Skeletal muscle satellite cell (primary cell): ENCODE data around the gene WBP1L.
"Not testable (repeated sequence)": the region's sequence is repeated elsewhere in the genome, so short reads cannot be mapped to it uniquely, and the experiment has no call there.

Experiments used
- H3K27me3 ChIP-seq: 2 replicates; pipeline ENCODE4 v1.7.0; 2013; ENCODE audit warnings: low read length; ENCODE audit not compliant: control insufficient read depth, insufficient read depth
- H3K36me3 ChIP-seq: 2 replicates; pipeline ENCODE4 v1.7.0; 2013; ENCODE audit warnings: mild to moderate bottlenecking, control low read depth, low read length; ENCODE audit not compliant: insufficient read depth
- H3K4me1 ChIP-seq: 2 replicates; pipeline ENCODE4 v1.7.0; 2013; ENCODE audit warnings: low read length; ENCODE audit not compliant: control insufficient read depth, insufficient read depth
- H3K4me2 ChIP-seq: 2 replicates; pipeline ENCODE4 v1.7.0; 2013; ENCODE audit warnings: mild to moderate bottlenecking, low read length
- H3K4me3 ChIP-seq: 2 replicates; pipeline ENCODE4 v1.7.0; 2013; ENCODE audit warnings: low read length
- H3K9ac ChIP-seq: 2 replicates; pipeline ENCODE4 v1.7.0; 2013; ENCODE audit warnings: mild to moderate bottlenecking, low read depth, low read length, moderate library complexity
- H3K9me3 ChIP-seq: replicated peaks from 2 replicates; pipeline ENCODE4 v1.7.0; 2013; ENCODE audit warnings: mild to moderate bottlenecking, control low read depth, low read length

Gene WBP1L

DNA sequence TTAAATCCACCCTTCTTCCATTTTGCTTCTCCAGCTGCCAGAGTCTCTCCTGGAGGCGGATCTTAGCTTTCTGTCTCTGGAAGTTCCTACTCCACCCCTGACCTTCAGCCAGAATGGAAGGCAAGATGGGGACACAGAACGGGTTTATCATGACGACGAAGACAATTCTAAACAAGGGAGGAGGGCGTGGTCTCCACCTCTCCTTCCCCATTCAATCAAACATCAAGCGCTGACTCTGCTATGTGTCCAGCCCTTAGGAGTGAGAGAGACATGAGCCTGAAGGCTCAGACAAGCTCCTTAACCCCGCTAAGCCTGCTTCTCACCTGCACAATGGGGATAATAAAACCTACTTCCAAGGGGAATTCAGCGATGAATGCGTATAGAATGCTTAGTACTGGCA, 90.4 kb downstream of the WBP1L start:
- H3K4me1 ChIP-seq, result no peaks in the 10 kb centered on the region
- H3K36me3 ChIP-seq, result no peaks in the 10 kb centered on the region
- peaks cover 4% of the 10 kb centered on the region for H3K27me3 ChIP-seq
- no peaks in the 10 kb centered on the region for H3K9me3 ChIP-seq
- no peak overlapping the region for H3K9ac ChIP-seq
- no peak overlapping the region for H3K4me2 ChIP-seq
- no peak overlapping the region for H3K4me3 ChIP-seq

DNA sequence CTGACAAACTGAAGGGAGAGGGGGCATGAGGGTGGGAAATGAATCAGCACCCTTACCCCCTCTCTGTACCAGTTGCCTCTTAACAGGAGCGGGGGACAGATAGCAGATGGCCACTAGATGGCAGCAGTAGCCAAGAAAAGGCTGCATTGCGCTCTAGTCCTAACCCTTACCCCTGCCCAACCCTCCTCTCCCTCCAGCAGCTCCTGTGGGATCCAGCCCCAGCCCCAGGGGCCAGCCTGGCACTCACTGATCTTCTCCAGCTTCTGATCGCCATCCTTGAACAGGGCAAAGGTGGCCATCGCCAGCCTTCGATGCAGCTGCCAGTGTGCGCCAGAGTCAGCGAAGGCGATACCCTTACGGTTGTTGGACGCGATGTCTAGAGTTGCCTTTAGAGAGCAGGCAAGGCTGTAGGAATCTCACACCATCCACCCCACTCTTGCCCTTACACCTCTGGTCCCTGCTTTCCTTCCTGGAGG, 91.3 kb downstream of the WBP1L start:
- no peaks in the 10 kb centered on the region for H3K4me1 ChIP-seq
- no peak overlapping the region for H3K4me3 ChIP-seq
- H3K9ac ChIP-seq, result no peak overlapping the region
- H3K36me3 ChIP-seq, result no peaks in the 10 kb centered on the region
- H3K9me3 ChIP-seq, result no peaks in the 10 kb centered on the region
- H3K27me3 ChIP-seq, result peaks cover 5% of the 10 kb centered on the region
- no peak overlapping the region for H3K4me2 ChIP-seq

DNA sequence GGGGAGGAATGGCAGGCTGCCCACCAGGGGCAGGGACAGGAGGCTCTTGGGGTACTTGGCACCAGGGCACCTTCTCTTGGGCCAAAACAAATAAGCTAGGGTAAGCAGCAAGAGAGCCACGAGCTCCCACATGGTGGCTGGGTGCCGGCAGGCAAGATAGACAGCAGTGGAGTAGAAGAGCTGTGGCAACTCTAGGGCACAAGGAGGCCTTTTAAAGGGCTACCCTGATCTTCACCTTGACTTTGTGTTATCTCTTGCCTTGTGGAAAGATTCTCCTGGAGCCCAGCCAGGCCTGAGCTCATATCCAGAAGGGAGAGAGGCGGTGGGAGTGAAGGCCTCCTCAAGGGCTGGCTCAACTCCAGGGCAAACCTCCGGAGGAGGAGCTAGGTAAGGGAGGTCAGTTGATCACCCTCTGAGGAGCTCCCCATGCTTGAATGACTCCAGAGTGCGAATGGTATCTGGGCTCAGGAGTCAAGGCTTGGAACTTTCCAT, 93.5 kb downstream of the WBP1L start, which contains the start of gene CYP17A1:
Gene CYP17A1, minus strand, starts transcription at position 184 of the 492 bp plus-strand sequence. Its CDS starts 52 bp downstream, at position 132.
- Histone ChIP-seq H3K4me1 (no peaks in the 10 kb centered on the region), H3K4me2 (no peak within 1 kb of the TSS), H3K9ac (no peak within 1 kb of the TSS), H3K4me3 (no peak within 1 kb of the TSS), H3K9me3 (no peaks in the 10 kb centered on the region), H3K36me3 (no peaks in the 10 kb centered on the region), H3K27me3 (peaks cover 8% of the 10 kb centered on the region)

DNA sequence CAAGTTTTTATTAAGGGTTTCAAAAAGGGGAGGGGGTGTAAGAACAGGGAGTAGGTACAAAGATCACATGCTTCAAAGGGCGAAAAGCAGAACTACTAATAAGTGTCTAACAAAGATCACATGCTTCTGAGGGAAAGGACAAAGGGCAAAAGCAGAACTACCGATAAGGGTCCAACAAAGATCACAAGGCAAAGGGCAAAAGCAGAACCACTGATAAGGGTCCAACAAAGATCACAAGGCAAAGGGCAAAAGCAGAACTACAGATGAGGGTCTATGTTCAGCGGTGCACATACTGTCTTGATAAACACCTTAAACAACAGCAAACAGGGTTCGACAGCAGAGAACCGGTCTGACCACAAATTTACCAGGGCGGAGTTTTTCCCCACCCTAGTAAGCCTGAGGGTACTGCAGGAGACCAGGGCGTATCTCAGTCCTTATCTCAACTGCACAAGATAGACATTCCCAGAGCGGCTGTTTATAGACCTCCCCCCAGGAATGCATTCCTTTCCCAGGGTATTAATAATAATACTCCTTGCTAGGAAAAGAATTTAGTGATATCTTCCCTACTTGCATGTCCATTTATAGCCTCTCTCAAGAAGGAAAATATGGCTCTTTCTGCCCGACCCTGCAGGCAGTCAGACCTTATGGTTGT, 94.7 kb downstream of the WBP1L start:
- H3K4me1 ChIP-seq, H3K4me3 ChIP-seq, H3K4me2 ChIP-seq, H3K9me3 ChIP-seq, H3K9ac ChIP-seq, H3K36me3 ChIP-seq: not testable (repeated sequence)
- peaks cover 11% of the 10 kb centered on the region for H3K27me3 ChIP-seq

DNA sequence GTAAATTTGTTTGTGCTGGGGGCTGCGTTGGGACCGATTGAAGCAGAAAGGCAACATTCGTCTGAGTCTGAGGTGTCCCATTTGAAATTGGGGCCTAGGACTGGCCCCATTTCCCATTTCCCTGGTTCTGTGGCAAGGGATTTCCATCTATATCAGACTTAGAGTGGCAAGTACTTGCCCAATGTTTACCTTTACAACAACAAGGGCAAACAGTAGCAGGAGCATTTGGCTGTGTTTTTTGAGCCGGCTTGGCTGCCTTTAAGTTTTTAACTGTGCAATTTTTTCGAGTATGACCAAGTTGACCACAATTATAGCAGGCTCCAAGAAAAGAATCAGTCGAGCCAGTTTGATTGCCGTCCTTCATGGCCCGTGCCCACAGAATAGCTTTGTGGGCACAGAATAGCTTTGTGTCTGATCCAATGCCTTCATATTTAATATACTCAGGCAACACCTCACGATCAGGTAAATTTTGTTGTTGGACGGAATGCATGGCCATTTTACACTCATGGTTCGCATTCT, 98.1 kb downstream of the WBP1L start:
- no peaks in the 10 kb centered on the region for H3K36me3 ChIP-seq
- H3K9ac ChIP-seq, result no peak overlapping the region
- no peak overlapping the region for H3K4me2 ChIP-seq
- peaks cover 11% of the 10 kb centered on the region for H3K27me3 ChIP-seq
- H3K9me3 ChIP-seq, result no peaks in the 10 kb centered on the region
- no peak overlapping the region for H3K4me3 ChIP-seq
- no peaks in the 10 kb centered on the region for H3K4me1 ChIP-seq

DNA sequence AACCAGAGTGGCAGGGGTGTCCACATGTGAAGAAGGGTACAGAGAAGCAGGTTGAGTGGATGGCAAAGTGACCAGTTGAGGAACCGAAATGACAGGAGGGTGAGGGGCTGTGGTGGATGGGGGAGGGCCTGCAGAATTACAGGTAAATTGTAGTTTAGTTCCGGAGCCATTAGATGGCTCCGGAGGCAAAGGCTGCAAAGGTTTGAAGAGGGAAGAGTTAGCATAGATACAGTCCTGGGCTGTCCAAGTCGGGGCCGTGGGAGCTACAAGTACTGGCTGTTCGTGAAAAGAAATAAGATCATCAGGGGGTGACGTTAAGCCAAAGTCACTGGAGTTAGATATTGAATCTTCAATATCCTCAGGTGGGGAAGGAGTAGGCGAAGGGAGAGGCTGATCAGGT, 99.4 kb downstream of the WBP1L start:
- not testable (repeated sequence) for H3K4me3 ChIP-seq, H3K9ac ChIP-seq, H3K36me3 ChIP-seq, H3K4me1 ChIP-seq, H3K4me2 ChIP-seq, H3K9me3 ChIP-seq
- H3K27me3 ChIP-seq, result peaks cover 11% of the 10 kb centered on the region

DNA sequence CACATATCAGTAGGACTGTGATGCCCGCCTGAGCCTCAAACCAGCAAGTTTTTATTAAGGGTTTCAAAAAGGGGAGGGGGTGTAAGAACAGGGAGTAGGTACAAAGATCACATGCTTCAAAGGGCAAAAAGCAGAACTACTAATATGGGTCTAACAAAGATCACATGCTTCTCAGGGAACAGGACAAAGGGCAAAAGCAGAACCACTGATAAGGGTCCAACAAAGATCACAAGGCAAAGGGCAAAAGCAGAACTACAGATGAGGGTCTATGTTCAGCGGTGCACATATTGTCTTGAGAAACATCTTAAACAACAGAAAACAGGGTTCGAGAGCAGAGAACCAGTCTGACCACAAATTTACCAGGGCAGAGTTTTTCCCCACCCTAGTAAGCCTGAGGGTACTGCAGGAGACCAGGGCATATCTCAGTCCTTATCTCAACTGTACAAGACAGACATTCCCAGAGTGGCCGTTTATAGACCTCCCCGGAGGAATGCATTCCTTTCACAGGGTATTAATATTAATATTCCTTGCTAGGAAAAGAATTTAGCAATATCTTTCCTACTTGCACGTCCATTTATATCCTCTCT, 100.5 kb downstream of the WBP1L start:
- not testable (repeated sequence) for H3K4me1 ChIP-seq, H3K36me3 ChIP-seq
- peaks cover 11% of the 10 kb centered on the region for H3K27me3 ChIP-seq

DNA sequence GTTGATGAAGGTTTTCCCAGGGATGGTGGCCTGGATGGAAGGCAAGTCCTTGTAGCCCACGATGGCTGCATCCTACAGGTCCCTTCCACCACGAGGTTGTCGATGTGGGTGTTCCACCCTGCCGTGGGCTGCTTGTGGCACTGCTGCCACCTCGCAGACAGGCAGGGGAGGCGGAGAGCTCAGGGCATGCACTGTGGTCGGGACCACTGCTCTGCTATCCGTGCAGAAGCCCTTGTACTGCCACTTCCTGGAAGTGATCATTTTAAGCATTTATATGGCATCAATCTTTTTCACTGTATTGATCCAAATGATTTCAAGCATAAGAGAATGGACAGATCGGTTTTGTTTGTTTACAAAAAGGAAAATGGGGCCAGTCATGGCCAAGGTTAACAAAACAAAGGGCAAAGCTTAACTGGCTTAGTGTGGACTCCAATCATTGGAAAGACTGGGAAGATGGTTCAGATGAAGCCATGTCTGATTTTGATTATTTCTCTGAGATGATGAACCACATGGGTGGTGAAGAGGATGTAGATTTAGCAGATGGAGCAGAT, 101.7 kb downstream of the WBP1L start:
- Histone ChIP-seq H3K4me1 (no peaks in the 10 kb centered on the region), H3K4me3 (no peak overlapping the region), H3K36me3 (no peaks in the 10 kb centered on the region), H3K9me3 (no peaks in the 10 kb centered on the region), H3K4me2 (no peak overlapping the region), H3K9ac (no peak overlapping the region), H3K27me3 (peaks cover 6% of the 10 kb centered on the region)

More for the DNA sequence above, 100.5 kb downstream of the WBP1L start:
- H3K9me3 ChIP-seq, H3K4me3 ChIP-seq, H3K9ac ChIP-seq, H3K4me2 ChIP-seq: not testable (repeated sequence)

DNA sequence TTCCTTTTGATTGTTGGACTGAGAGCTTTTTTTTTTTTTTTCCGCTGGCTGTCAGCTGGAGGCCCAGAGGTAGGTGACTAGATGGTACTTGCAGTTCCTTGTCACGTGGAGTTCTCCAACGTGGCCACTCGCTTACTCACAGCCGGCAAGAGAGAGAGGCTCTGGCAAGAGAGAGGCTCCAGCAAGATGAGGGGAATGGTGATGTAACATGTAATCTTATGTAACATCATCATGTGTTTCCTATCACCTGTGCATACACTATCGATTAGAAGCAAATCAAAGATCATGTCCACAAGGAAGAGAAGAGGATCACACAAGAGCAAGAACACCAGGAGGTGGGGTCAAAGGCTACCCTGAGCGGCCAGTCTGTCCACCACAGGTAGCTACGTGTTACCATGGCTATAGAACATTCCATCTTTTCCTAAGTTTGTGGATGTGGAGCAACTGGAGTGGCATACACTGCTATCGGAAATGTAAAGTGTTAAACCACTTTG, 106.3 kb downstream of the WBP1L start:
- no peak overlapping the region for H3K4me2 ChIP-seq
- H3K9me3 ChIP-seq, result no peaks in the 10 kb centered on the region
- no peak overlapping the region for H3K9ac ChIP-seq
- no peaks in the 10 kb centered on the region for H3K27me3 ChIP-seq
- no peak overlapping the region for H3K4me3 ChIP-seq
- H3K4me1 ChIP-seq, result no peaks in the 10 kb centered on the region
- no peaks in the 10 kb centered on the region for H3K36me3 ChIP-seq

DNA sequence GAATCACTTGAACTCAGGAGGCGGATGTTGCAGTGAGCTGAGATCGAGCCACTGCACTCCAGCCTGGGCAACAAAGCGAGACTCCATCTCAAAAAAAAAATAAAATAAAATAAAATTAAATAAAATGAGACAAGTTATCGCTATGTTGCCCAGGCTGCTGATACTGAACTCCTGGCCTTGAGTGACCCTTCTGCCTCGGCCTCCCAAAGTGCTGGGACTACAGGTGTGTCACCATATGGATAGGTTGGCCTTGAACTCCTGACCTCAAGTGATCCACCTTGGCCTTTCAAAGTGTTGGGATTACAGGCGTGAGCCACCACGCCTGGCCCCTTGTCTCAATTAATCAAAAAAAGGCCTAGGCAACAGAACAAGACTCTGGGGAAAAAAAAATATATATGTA, 109.5 kb downstream of the WBP1L start:
- H3K4me1 ChIP-seq, result peaks cover 14% of the 10 kb centered on the region
- not testable (repeated sequence) for H3K9ac ChIP-seq, H3K4me2 ChIP-seq, H3K9me3 ChIP-seq, H3K4me3 ChIP-seq, H3K36me3 ChIP-seq, H3K27me3 ChIP-seq

DNA sequence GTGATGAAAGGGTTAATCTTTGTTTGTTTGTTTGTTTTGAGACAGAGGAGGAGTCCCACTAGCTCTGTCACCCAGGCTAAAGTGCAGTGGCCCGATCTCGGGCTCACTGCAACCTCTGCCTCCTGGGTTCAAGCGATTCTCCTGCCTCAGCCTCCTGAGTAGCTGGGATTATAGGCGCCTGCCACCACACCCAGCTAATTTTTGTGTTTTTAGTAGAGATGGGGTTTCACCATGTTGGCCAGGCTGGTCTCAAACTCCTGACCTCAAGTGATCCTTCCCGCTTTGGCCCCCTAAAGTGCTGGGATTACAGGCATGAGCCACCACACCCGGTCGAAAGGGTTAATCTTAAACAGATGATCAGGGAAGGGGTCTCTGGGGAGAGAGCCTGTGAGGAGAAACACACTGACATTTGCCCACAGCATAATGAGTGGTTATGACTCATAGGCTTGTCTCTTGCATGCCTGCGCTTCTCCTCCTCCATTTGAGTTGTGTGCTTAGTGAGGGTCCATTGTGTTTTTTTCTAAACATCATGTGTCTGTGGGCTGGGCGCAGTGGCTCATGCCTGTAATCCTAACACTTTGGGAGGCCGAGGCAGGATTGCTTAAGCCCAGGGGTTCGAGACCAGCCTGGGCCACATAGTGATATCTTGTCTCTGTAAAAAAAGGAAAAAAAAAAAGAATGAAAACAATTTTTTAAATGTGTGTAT, 112.1 kb downstream of the WBP1L start:
- not testable (repeated sequence) for H3K9ac ChIP-seq, H3K36me3 ChIP-seq, H3K27me3 ChIP-seq, H3K4me3 ChIP-seq, H3K9me3 ChIP-seq
- peak overlapping the region; percentile 63 for H3K4me2 ChIP-seq
- H3K4me1 ChIP-seq, result peaks cover 22% of the 10 kb centered on the region
